Measurements from ENCODE around the gene TSHZ3. TPM values are rescaled to one million over a fixed set of nuclear protein-coding genes. Genes with fewer than 3 reads are reported as not detected.

TSHZ3 gene
- total RNA-seq, 1 donor: 7.6 TPM

GRCh38 chr19:31261603-31262212 is 87.5 kb downstream of the TSHZ3 start:
- H3K27me3 ChIP-seq (ENCODE audit: insufficient read depth, low read length): no peaks in the 10 kb centered on the region
- H3K36me3 ChIP-seq (ENCODE audit: insufficient read depth, low read length): no peaks in the 10 kb centered on the region
- H3K27ac ChIP-seq (ENCODE audit: low read depth, low read length): no peak overlapping the region
- no peaks in the 10 kb centered on the region for H3K79me2 ChIP-seq (ENCODE audit: insufficient read depth, low read length)
- H3K4me3 ChIP-seq (ENCODE audit: insufficient read depth, low read length): no peak overlapping the region
- peaks cover 3% of the 10 kb centered on the region for H3K4me1 ChIP-seq (ENCODE audit: insufficient read depth, low read length)
- TF ChIP-seq CTCF (IDR thresholded peaks at IDR 0.05; ENCODE audit: extremely low read depth, low read depth, low read length): no peak
- peak overlapping the region; percentile 7 for H3K4me2 ChIP-seq (ENCODE audit: insufficient read depth, low read length)
- no peak overlapping the region for H2AFZ ChIP-seq (ENCODE audit: low read length)
- DNase-seq (ENCODE audit: insufficient read length, low spot score, missing footprints): no peak
- no peaks in the 10 kb centered on the region for H3K9me3 ChIP-seq (ENCODE audit: low read depth, low read length)
- H4K20me1 ChIP-seq (ENCODE audit: insufficient read depth, low read length): no peaks in the 10 kb centered on the region

- H3K4me1 ChIP-seq (ENCODE audit: insufficient read depth, low read length): peaks cover 3% of the 10 kb centered on the region
- no peaks in the 10 kb centered on the region for H3K9me3 ChIP-seq (ENCODE audit: low read depth, low read length)
- peak overlapping the region; percentile 7 for H3K4me2 ChIP-seq (ENCODE audit: insufficient read depth, low read length)
- H3K27ac ChIP-seq (ENCODE audit: low read depth, low read length): no peak overlapping the region
- DNase-seq (ENCODE audit: insufficient read length, low spot score, missing footprints): peak; percentile 17
- H3K79me2 ChIP-seq (ENCODE audit: insufficient read depth, low read length): no peaks in the 10 kb centered on the region
- no peak overlapping the region for H2AFZ ChIP-seq (ENCODE audit: low read length)
- no peaks in the 10 kb centered on the region for H3K36me3 ChIP-seq (ENCODE audit: insufficient read depth, low read length)
- no peak overlapping the region for H3K4me3 ChIP-seq (ENCODE audit: insufficient read depth, low read length)
- no peaks in the 10 kb centered on the region for H3K27me3 ChIP-seq (ENCODE audit: insufficient read depth, low read length)
- H4K20me1 ChIP-seq (ENCODE audit: insufficient read depth, low read length): no peaks in the 10 kb centered on the region
- TF ChIP-seq CTCF (IDR thresholded peaks at IDR 0.05; ENCODE audit: extremely low read depth, low read depth, low read length): no peak
These were observed 88.1 kb downstream of the TSHZ3 start for GRCh38 chr19:31261019-31261602.

- H3K79me2 ChIP-seq (ENCODE audit: insufficient read depth, low read length): no peaks in the 10 kb centered on the region
- no peak overlapping the region for H3K27ac ChIP-seq (ENCODE audit: low read depth, low read length)
- H3K36me3 ChIP-seq (ENCODE audit: insufficient read depth, low read length): no peaks in the 10 kb centered on the region
- peak; percentile 63 for DNase-seq (ENCODE audit: insufficient read length, low spot score, missing footprints)
- H3K4me1 ChIP-seq (ENCODE audit: insufficient read depth, low read length): peaks cover 3% of the 10 kb centered on the region
- no peak for TF ChIP-seq CTCF (IDR thresholded peaks at IDR 0.05; ENCODE audit: extremely low read depth, low read depth, low read length)
- no peak overlapping the region for H3K4me2 ChIP-seq (ENCODE audit: insufficient read depth, low read length)
- no peak overlapping the region for H2AFZ ChIP-seq (ENCODE audit: low read length)
- H3K4me3 ChIP-seq (ENCODE audit: insufficient read depth, low read length): no peak overlapping the region
- no peaks in the 10 kb centered on the region for H4K20me1 ChIP-seq (ENCODE audit: insufficient read depth, low read length)
- H3K9me3 ChIP-seq (ENCODE audit: low read depth, low read length): no peaks in the 10 kb centered on the region
- H3K27me3 ChIP-seq (ENCODE audit: insufficient read depth, low read length): no peaks in the 10 kb centered on the region
These were observed 88.9 kb downstream of the TSHZ3 start for GRCh38 chr19:31260171-31260933.

Data from osteoblast (primary cell).